OCI-LY3 (cell line): ENCODE results near the gene TPM1.

Experiments
- EZH2phosphoT487 ChIP-seq: fragments of 200-600 bp; shearing (Covaris generic); IDR thresholded peaks from 2 replicates; pipeline ENCODE4 v1.6.1; 2018; ENCODE audit warnings: antibody characterized with exemption, mixed run types, low read depth
- TF ChIP-seq, protein P1 (sequence below): fragments of 200-600, 300-600 bp; sonication (generic); IDR thresholded peaks from 2 replicates; pipeline ENCODE4 v1.5.1; 2014; ENCODE audit warnings: antibody characterized with exemption, low read length, low read depth

DNA sequence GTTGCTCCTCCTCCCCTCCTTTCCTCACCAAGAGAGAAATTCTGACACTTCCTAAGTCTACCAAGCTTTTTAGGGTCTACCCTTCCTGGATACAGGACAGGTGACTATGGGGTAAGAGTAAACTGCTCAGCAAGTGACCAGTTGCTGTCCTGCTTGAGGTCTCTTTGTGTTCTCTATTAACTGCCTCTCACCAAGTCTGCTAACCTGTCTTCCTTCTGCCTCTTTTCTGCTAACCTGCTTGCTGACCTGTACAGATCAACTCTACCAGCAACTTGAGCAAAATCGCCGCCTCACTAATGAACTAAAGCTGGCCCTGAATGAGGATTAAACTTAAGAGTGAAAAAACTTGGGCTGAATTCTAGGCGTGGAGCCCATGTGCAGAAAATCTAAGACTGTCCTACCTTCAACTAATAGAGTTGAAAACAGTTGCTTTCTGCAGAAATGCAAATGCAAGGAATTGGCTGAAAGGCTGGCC is 27.1 kb downstream of the TPM1 start:
- TF ChIP-seq, protein P1, sequence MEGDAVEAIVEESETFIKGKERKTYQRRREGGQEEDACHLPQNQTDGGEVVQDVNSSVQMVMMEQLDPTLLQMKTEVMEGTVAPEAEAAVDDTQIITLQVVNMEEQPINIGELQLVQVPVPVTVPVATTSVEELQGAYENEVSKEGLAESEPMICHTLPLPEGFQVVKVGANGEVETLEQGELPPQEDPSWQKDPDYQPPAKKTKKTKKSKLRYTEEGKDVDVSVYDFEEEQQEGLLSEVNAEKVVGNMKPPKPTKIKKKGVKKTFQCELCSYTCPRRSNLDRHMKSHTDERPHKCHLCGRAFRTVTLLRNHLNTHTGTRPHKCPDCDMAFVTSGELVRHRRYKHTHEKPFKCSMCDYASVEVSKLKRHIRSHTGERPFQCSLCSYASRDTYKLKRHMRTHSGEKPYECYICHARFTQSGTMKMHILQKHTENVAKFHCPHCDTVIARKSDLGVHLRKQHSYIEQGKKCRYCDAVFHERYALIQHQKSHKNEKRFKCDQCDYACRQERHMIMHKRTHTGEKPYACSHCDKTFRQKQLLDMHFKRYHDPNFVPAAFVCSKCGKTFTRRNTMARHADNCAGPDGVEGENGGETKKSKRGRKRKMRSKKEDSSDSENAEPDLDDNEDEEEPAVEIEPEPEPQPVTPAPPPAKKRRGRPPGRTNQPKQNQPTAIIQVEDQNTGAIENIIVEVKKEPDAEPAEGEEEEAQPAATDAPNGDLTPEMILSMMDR, result no peak
- no peak for TF ChIP-seq EZH2phosphoT487
